Activated naive CD4-positive, alpha-beta T cell treated with Interleukin-2 at 50 U/mL for 16 hours (primary cell): ENCODE measurements around the gene TMEM233.

Source experiments
- DNase-seq: peaks from one replicate; pipeline ENCODE4 v3.0.0-alpha.2; 2020

The TMEM233 gene

GRCh38 chr12:119683413-119683812 lies 89.8 kb downstream of the TMEM233 start:
- no peak for DNase-seq

- no peak for DNase-seq
Observed at GRCh38 chr12:119683816-119684215, 90.2 kb downstream of the TMEM233 start.

- no peak for DNase-seq
Observed at GRCh38 chr12:119684711-119685369, 91.3 kb downstream of the TMEM233 start.

GRCh38 chr12:119685375-119685774 lies 91.8 kb downstream of the TMEM233 start:
- no peak for DNase-seq

- no peak for DNase-seq
Observed at GRCh38 chr12:119686355-119686754, 92.8 kb downstream of the TMEM233 start.

- DNase-seq = no peak
Observed at GRCh38 chr12:119686776-119687175, 93.2 kb downstream of the TMEM233 start.

GRCh38 chr12:119687406-119687805 lies 93.8 kb downstream of the TMEM233 start:
- DNase-seq = no peak

GRCh38 chr12:119687879-119688278 lies 94.3 kb downstream of the TMEM233 start:
- DNase-seq = no peak

- no peak for DNase-seq
Observed at GRCh38 chr12:119689935-119690500, 96.4 kb downstream of the TMEM233 start.

- no peak for DNase-seq
Observed at GRCh38 chr12:119691202-119691810, 97.7 kb downstream of the TMEM233 start.

- DNase-seq = no peak
Observed at GRCh38 chr12:119692410-119692809, 98.8 kb downstream of the TMEM233 start.
